ENCODE results near the gene DCHS2. TPM values are rescaled to one million over a fixed set of nuclear protein-coding genes. Genes with fewer than 3 reads are reported as not detected.

Gene DCHS2
- total RNA-seq, 1 donor from 2014 or later: 18.3 TPM

GRCh38 chr4:154429176-154429575 lies 62.4 kb downstream of the DCHS2 start:
- Histone ChIP-seq H3K4me1 (ENCODE audit: control insufficient read depth in 3 of 3, insufficient read depth in 3 of 3, low read length in 3 of 3) (no peaks in the 10 kb centered on the region), H3K27me3 (ENCODE audit: control insufficient read depth in 3 of 3, insufficient read depth in 3 of 3, low read length in 3 of 3) (no peaks in the 10 kb centered on the region), H3K36me3 (ENCODE audit: control insufficient read depth in 3 of 3, insufficient read depth in 3 of 3, low read length in 3 of 3) (no peaks in the 10 kb centered on the region), H3K4me3 (ENCODE audit: low read length in 3 of 3) (no peak overlapping the region), H3K9ac (ENCODE audit: low read depth in 1 of 3, low read length in 3 of 3) (no peak overlapping the region), H3K9me3 (ENCODE audit: control insufficient read depth in 3 of 3, low read length in 3 of 3) (no peaks in the 10 kb centered on the region), H3K27ac (ENCODE audit: low read depth, low read length) (no peak overlapping the region)

- H3K9me3 ChIP-seq (ENCODE audit: control insufficient read depth in 3 of 3, low read length in 3 of 3): no peaks in the 10 kb centered on the region
- no peak overlapping the region for H3K4me3 ChIP-seq (ENCODE audit: low read length in 3 of 3)
- no peaks in the 10 kb centered on the region for H3K36me3 ChIP-seq (ENCODE audit: control insufficient read depth in 3 of 3, insufficient read depth in 3 of 3, low read length in 3 of 3)
- no peak overlapping the region for H3K27ac ChIP-seq (ENCODE audit: low read depth, low read length)
- no peak overlapping the region for H3K9ac ChIP-seq (ENCODE audit: low read depth in 1 of 3, low read length in 3 of 3)
- H3K27me3 ChIP-seq (ENCODE audit: control insufficient read depth in 3 of 3, insufficient read depth in 3 of 3, low read length in 3 of 3): no peaks in the 10 kb centered on the region
- H3K4me1 ChIP-seq (ENCODE audit: control insufficient read depth in 3 of 3, insufficient read depth in 3 of 3, low read length in 3 of 3): no peaks in the 10 kb centered on the region
Measured at GRCh38 chr4:154427149-154427548, 64.5 kb downstream of the DCHS2 start.

- Histone ChIP-seq H3K4me1 (ENCODE audit: control insufficient read depth in 3 of 3, insufficient read depth in 3 of 3, low read length in 3 of 3) (no peaks in the 10 kb centered on the region), H3K9me3 (ENCODE audit: control insufficient read depth in 3 of 3, low read length in 3 of 3) (no peaks in the 10 kb centered on the region), H3K27me3 (ENCODE audit: control insufficient read depth in 3 of 3, insufficient read depth in 3 of 3, low read length in 3 of 3) (no peaks in the 10 kb centered on the region), H3K4me3 (ENCODE audit: low read length in 3 of 3) (no peak overlapping the region), H3K36me3 (ENCODE audit: control insufficient read depth in 3 of 3, insufficient read depth in 3 of 3, low read length in 3 of 3) (no peaks in the 10 kb centered on the region), H3K27ac (ENCODE audit: low read depth, low read length) (no peak overlapping the region), H3K9ac (ENCODE audit: low read depth in 1 of 3, low read length in 3 of 3) (no peak overlapping the region)
Measured at GRCh38 chr4:154425514-154425913, 66.1 kb downstream of the DCHS2 start.

GRCh38 chr4:154424810-154425484 lies 66.7 kb downstream of the DCHS2 start:
- Histone ChIP-seq H3K27me3 (ENCODE audit: control insufficient read depth in 3 of 3, insufficient read depth in 3 of 3, low read length in 3 of 3) (no peaks in the 10 kb centered on the region), H3K4me3 (ENCODE audit: low read length in 3 of 3) (no peak overlapping the region), H3K27ac (ENCODE audit: low read depth, low read length) (no peak overlapping the region), H3K36me3 (ENCODE audit: control insufficient read depth in 3 of 3, insufficient read depth in 3 of 3, low read length in 3 of 3) (no peaks in the 10 kb centered on the region), H3K9me3 (ENCODE audit: control insufficient read depth in 3 of 3, low read length in 3 of 3) (no peaks in the 10 kb centered on the region), H3K4me1 (ENCODE audit: control insufficient read depth in 3 of 3, insufficient read depth in 3 of 3, low read length in 3 of 3) (no peaks in the 10 kb centered on the region), H3K9ac (ENCODE audit: low read depth in 1 of 3, low read length in 3 of 3) (no peak overlapping the region)

- Histone ChIP-seq H3K9me3 (ENCODE audit: control insufficient read depth in 3 of 3, low read length in 3 of 3) (no peaks in the 10 kb centered on the region), H3K9ac (ENCODE audit: low read depth in 1 of 3, low read length in 3 of 3) (no peak overlapping the region), H3K27ac (ENCODE audit: low read depth, low read length) (no peak overlapping the region), H3K4me1 (ENCODE audit: control insufficient read depth in 3 of 3, insufficient read depth in 3 of 3, low read length in 3 of 3) (no peaks in the 10 kb centered on the region), H3K36me3 (ENCODE audit: control insufficient read depth in 3 of 3, insufficient read depth in 3 of 3, low read length in 3 of 3) (no peaks in the 10 kb centered on the region), H3K27me3 (ENCODE audit: control insufficient read depth in 3 of 3, insufficient read depth in 3 of 3, low read length in 3 of 3) (no peaks in the 10 kb centered on the region), H3K4me3 (ENCODE audit: low read length in 3 of 3) (no peak overlapping the region)
Measured at GRCh38 chr4:154422152-154422551, 69.4 kb downstream of the DCHS2 start.

- peaks cover 0 to 2% (median 0%) of the 10 kb centered on the region in 3 donors for H3K4me1 ChIP-seq (ENCODE audit: control insufficient read depth in 3 of 3, insufficient read depth in 3 of 3, low read length in 3 of 3)
- H3K27me3 ChIP-seq (ENCODE audit: control insufficient read depth in 3 of 3, insufficient read depth in 3 of 3, low read length in 3 of 3): no peaks in the 10 kb centered on the region
- no peak overlapping the region for H3K9ac ChIP-seq (ENCODE audit: low read depth in 1 of 3, low read length in 3 of 3)
- no peaks in the 10 kb centered on the region for H3K36me3 ChIP-seq (ENCODE audit: control insufficient read depth in 3 of 3, insufficient read depth in 3 of 3, low read length in 3 of 3)
- no peaks in the 10 kb centered on the region for H3K9me3 ChIP-seq (ENCODE audit: control insufficient read depth in 3 of 3, low read length in 3 of 3)
- no peak overlapping the region for H3K4me3 ChIP-seq (ENCODE audit: low read length in 3 of 3)
- no peak overlapping the region for H3K27ac ChIP-seq (ENCODE audit: low read depth, low read length)
Measured at GRCh38 chr4:154421618-154422017, 70.0 kb downstream of the DCHS2 start.

- H3K27me3 ChIP-seq (ENCODE audit: control insufficient read depth in 3 of 3, insufficient read depth in 3 of 3, low read length in 3 of 3): no peaks in the 10 kb centered on the region
- no peaks in the 10 kb centered on the region for H3K36me3 ChIP-seq (ENCODE audit: control insufficient read depth in 3 of 3, insufficient read depth in 3 of 3, low read length in 3 of 3)
- H3K9ac ChIP-seq (ENCODE audit: low read depth in 1 of 3, low read length in 3 of 3): peak overlapping the region in 1 of 3 donors; percentile 70
- peak overlapping the region in 2 of 3 donors; percentile 68 to 72 for H3K4me3 ChIP-seq (ENCODE audit: low read length in 3 of 3)
- peaks cover 2 to 9% (median 7%) of the 10 kb centered on the region in 3 donors for H3K4me1 ChIP-seq (ENCODE audit: control insufficient read depth in 3 of 3, insufficient read depth in 3 of 3, low read length in 3 of 3)
- peak overlapping the region; percentile 31 for H3K27ac ChIP-seq (ENCODE audit: low read depth, low read length)
- H3K9me3 ChIP-seq (ENCODE audit: control insufficient read depth in 3 of 3, low read length in 3 of 3): no peaks in the 10 kb centered on the region
Measured at GRCh38 chr4:154417373-154417673, 74.3 kb downstream of the DCHS2 start.

- peak overlapping the region; percentile 60 to 72 (median 68) for H3K4me3 ChIP-seq (ENCODE audit: low read length in 3 of 3)
- no peaks in the 10 kb centered on the region for H3K27me3 ChIP-seq (ENCODE audit: control insufficient read depth in 3 of 3, insufficient read depth in 3 of 3, low read length in 3 of 3)
- peak overlapping the region; percentile 34 to 73 (median 57) for H3K9ac ChIP-seq (ENCODE audit: low read depth in 1 of 3, low read length in 3 of 3)
- H3K36me3 ChIP-seq (ENCODE audit: control insufficient read depth in 3 of 3, insufficient read depth in 3 of 3, low read length in 3 of 3): no peaks in the 10 kb centered on the region
- peaks cover 2 to 9% (median 7%) of the 10 kb centered on the region in 3 donors for H3K4me1 ChIP-seq (ENCODE audit: control insufficient read depth in 3 of 3, insufficient read depth in 3 of 3, low read length in 3 of 3)
- H3K9me3 ChIP-seq (ENCODE audit: control insufficient read depth in 3 of 3, low read length in 3 of 3): no peaks in the 10 kb centered on the region
- H3K27ac ChIP-seq (ENCODE audit: low read depth, low read length): peak overlapping the region; percentile 31
Measured at GRCh38 chr4:154416190-154416547, 75.4 kb downstream of the DCHS2 start.

GRCh38 chr4:154415313-154415712 lies 76.3 kb downstream of the DCHS2 start:
- no peaks in the 10 kb centered on the region for H3K27me3 ChIP-seq (ENCODE audit: control insufficient read depth in 3 of 3, insufficient read depth in 3 of 3, low read length in 3 of 3)
- no peaks in the 10 kb centered on the region for H3K36me3 ChIP-seq (ENCODE audit: control insufficient read depth in 3 of 3, insufficient read depth in 3 of 3, low read length in 3 of 3)
- H3K27ac ChIP-seq (ENCODE audit: low read depth, low read length): no peak overlapping the region
- no peaks in the 10 kb centered on the region for H3K9me3 ChIP-seq (ENCODE audit: control insufficient read depth in 3 of 3, low read length in 3 of 3)
- no peak overlapping the region for H3K9ac ChIP-seq (ENCODE audit: low read depth in 1 of 3, low read length in 3 of 3)
- H3K4me1 ChIP-seq (ENCODE audit: control insufficient read depth in 3 of 3, insufficient read depth in 3 of 3, low read length in 3 of 3): peaks cover 2 to 9% (median 7%) of the 10 kb centered on the region in 3 donors
- H3K4me3 ChIP-seq (ENCODE audit: low read length in 3 of 3): no peak overlapping the region

- Histone ChIP-seq H3K9ac (ENCODE audit: low read depth in 1 of 3, low read length in 3 of 3) (no peak overlapping the region), H3K4me1 (ENCODE audit: control insufficient read depth in 3 of 3, insufficient read depth in 3 of 3, low read length in 3 of 3) (peaks cover 2 to 9% (median 7%) of the 10 kb centered on the region in 3 donors), H3K36me3 (ENCODE audit: control insufficient read depth in 3 of 3, insufficient read depth in 3 of 3, low read length in 3 of 3) (no peaks in the 10 kb centered on the region), H3K9me3 (ENCODE audit: control insufficient read depth in 3 of 3, low read length in 3 of 3) (no peaks in the 10 kb centered on the region), H3K27ac (ENCODE audit: low read depth, low read length) (no peak overlapping the region), H3K4me3 (ENCODE audit: low read length in 3 of 3) (no peak overlapping the region), H3K27me3 (ENCODE audit: control insufficient read depth in 3 of 3, insufficient read depth in 3 of 3, low read length in 3 of 3) (no peaks in the 10 kb centered on the region)
Measured at GRCh38 chr4:154414796-154415195, 76.8 kb downstream of the DCHS2 start.

Measured in skeletal muscle tissue (tissue), 4 donors.